Duodenal mucosa (tissue), 2 donors: ENCODE measurements around the gene GSS.
A peak's percentile ranks its signal among the peaks of the same experiment; 100 is the strongest.

ENCODE experiments used
- H3K27ac ChIP-seq: one replicate; pipeline ENCODE4 v1.7.0; 2013; ENCODE audit warnings: low read depth, low read length
- H3K27me3 ChIP-seq, 2 donors: one replicate each; pipeline ENCODE4 v1.7.0; 2013; ENCODE audit warnings: low read length in 2 of 2, control low read depth in 1 of 2; ENCODE audit not compliant: insufficient read depth in 2 of 2, control insufficient read depth in 1 of 2
- H3K36me3 ChIP-seq, 2 donors: one replicate each; pipeline ENCODE4 v1.7.0; 2013; ENCODE audit warnings: low read length in 2 of 2, control low read depth in 1 of 2; ENCODE audit not compliant: insufficient read depth in 2 of 2, control insufficient read depth in 1 of 2
- H3K4me1 ChIP-seq, 2 donors: one replicate each; pipeline ENCODE4 v1.7.0; 2013; ENCODE audit warnings: low read length in 2 of 2, control low read depth in 1 of 2; ENCODE audit not compliant: insufficient read depth in 2 of 2, control insufficient read depth in 1 of 2
- H3K4me3 ChIP-seq, 2 donors: one replicate each; pipeline ENCODE4 v1.7.0; 2013; ENCODE audit warnings: low read length in 2 of 2, low read depth in 1 of 2
- H3K9ac ChIP-seq, 2 donors: one replicate each; pipeline ENCODE4 v1.7.0; 2013; ENCODE audit warnings: low read length in 2 of 2, low read depth in 1 of 2
- H3K9me3 ChIP-seq, 2 donors: one replicate each; pipeline ENCODE4 v1.7.0; 2013; ENCODE audit warnings: low read length in 2 of 2, control low read depth in 1 of 2; ENCODE audit not compliant: control insufficient read depth in 1 of 2

The GSS gene

GRCh38 chr20:34955231-34956040 is at the start of gene GSS, which contains the start of gene MYH7B:
TSS of gene GSS (minus strand) at chr20:34955806. CDS start at chr20:34951852, 3,954 bp downstream.
TSS of gene MYH7B (plus strand) at chr20:34955868. CDS start at chr20:34978006, 22,138 bp downstream.
- Histone ChIP-seq H3K4me1 (peaks cover 14 to 30% of the 10 kb centered on the region in 2 donors), H3K27me3 (no peaks in the 10 kb centered on the region), H3K36me3 (no peaks in the 10 kb centered on the region), H3K9me3 (no peaks in the 10 kb centered on the region), H3K4me3 (peak within 1 kb of the TSS; percentile 83 to 92), H3K9ac (peak within 1 kb of the TSS; percentile 74 to 92), H3K27ac (peak within 1 kb of the TSS; percentile 77)

GRCh38 chr20:35004749-35005462 is 49.3 kb upstream of the GSS start:
- Histone ChIP-seq H3K27me3 (no peaks in the 10 kb centered on the region), H3K9me3 (no peaks in the 10 kb centered on the region), H3K4me3 (no peak overlapping the region), H3K4me1 (no peaks in the 10 kb centered on the region), H3K36me3 (peaks cover 80 to 99% of the 10 kb centered on the region in 2 donors), H3K9ac (no peak overlapping the region), H3K27ac (no peak overlapping the region)

- Histone ChIP-seq H3K4me3 (no peak overlapping the region), H3K27me3 (no peaks in the 10 kb centered on the region), H3K4me1 (no peaks in the 10 kb centered on the region), H3K27ac (no peak overlapping the region), H3K9me3 (no peaks in the 10 kb centered on the region), H3K36me3 (peaks cover 75 to 100% of the 10 kb centered on the region in 2 donors), H3K9ac (no peak overlapping the region)
These were observed 48.6 kb upstream of the GSS start for GRCh38 chr20:35004051-35004725.

- Histone ChIP-seq H3K36me3 (peaks cover 68 to 100% of the 10 kb centered on the region in 2 donors), H3K4me1 (no peaks in the 10 kb centered on the region), H3K4me3 (no peak overlapping the region), H3K27me3 (no peaks in the 10 kb centered on the region), H3K27ac (no peak overlapping the region), H3K9me3 (no peaks in the 10 kb centered on the region), H3K9ac (no peak overlapping the region)
These were observed 47.8 kb upstream of the GSS start for GRCh38 chr20:35003211-35004031.

GRCh38 chr20:35002426-35003210 is 47.0 kb upstream of the GSS start:
- Histone ChIP-seq H3K27me3 (no peaks in the 10 kb centered on the region), H3K9ac (peak overlapping the region in 1 of 2 donors; percentile 10), H3K9me3 (no peaks in the 10 kb centered on the region), H3K4me1 (peaks cover 3 to 4% of the 10 kb centered on the region in 2 donors), H3K4me3 (no peak overlapping the region), H3K27ac (no peak overlapping the region), H3K36me3 (peaks cover 62 to 98% of the 10 kb centered on the region in 2 donors)

GRCh38 chr20:35001596-35002362 is 46.2 kb upstream of the GSS start:
- Histone ChIP-seq H3K9ac (no peak overlapping the region), H3K4me1 (peaks cover 6 to 7% of the 10 kb centered on the region in 2 donors), H3K27me3 (no peaks in the 10 kb centered on the region), H3K4me3 (no peak overlapping the region), H3K27ac (no peak overlapping the region), H3K36me3 (peaks cover 54 to 89% of the 10 kb centered on the region in 2 donors), H3K9me3 (no peaks in the 10 kb centered on the region)

GRCh38 chr20:35000922-35001595 is 45.5 kb upstream of the GSS start:
- Histone ChIP-seq H3K27me3 (no peaks in the 10 kb centered on the region), H3K36me3 (peaks cover 51 to 89% of the 10 kb centered on the region in 2 donors), H3K9me3 (no peaks in the 10 kb centered on the region), H3K9ac (no peak overlapping the region), H3K4me1 (peaks cover 6 to 7% of the 10 kb centered on the region in 2 donors), H3K4me3 (no peak overlapping the region), H3K27ac (no peak overlapping the region)

GRCh38 chr20:35000311-35000921 is 44.8 kb upstream of the GSS start:
- H3K9ac ChIP-seq, result no peak overlapping the region
- H3K9me3 ChIP-seq, result no peaks in the 10 kb centered on the region
- H3K4me3 ChIP-seq, result no peak overlapping the region
- H3K27me3 ChIP-seq, result no peaks in the 10 kb centered on the region
- H3K36me3 ChIP-seq, result peaks cover 56 to 89% of the 10 kb centered on the region in 2 donors
- no peak overlapping the region for H3K27ac ChIP-seq
- peaks cover 11 to 13% of the 10 kb centered on the region in 2 donors for H3K4me1 ChIP-seq
